Calu3 (cell line): ENCODE data around the gene ATP2B3. TPM values are rescaled to one million over a fixed set of nuclear protein-coding genes. Genes with fewer than 3 reads are reported as not detected.

ENCODE experiments used
- BruUV-seq: library from RNA; stranded (reverse); fragments of 400-500 nt; replicated peaks from 2 replicates; lab custom pipeline; 2021; lab: Mats Ljungman, UMichigan
- CTCF ChIA-PET: fragments of 300-600 bp; sonication (Branson Sonifier 250); formaldehyde crosslinking; loops from one replicate; lab custom pipeline; 2022; ENCODE audit warnings: antibody characterized with exemption; lab: Charles Lee
- DNase-seq: peaks from one replicate; pipeline ENCODE4 v3.0.0; 2022
- H3K27ac Mint-ChIP-seq: one replicate; pipeline ENCODE4 v1.8.0; 2022; ENCODE audit warnings: mixed read lengths; ENCODE audit not compliant: unreplicated experiment
- H3K27me3 Mint-ChIP-seq: one replicate; pipeline ENCODE4 v1.8.0; 2022; ENCODE audit warnings: mixed read lengths; ENCODE audit not compliant: unreplicated experiment
- H3K36me3 Mint-ChIP-seq: one replicate; pipeline ENCODE4 v1.8.0; 2022; ENCODE audit warnings: mild to moderate bottlenecking, moderate library complexity, mixed read lengths; ENCODE audit not compliant: insufficient read depth, unreplicated experiment
- H3K4me1 Mint-ChIP-seq: one replicate; pipeline ENCODE4 v1.8.0; 2022; ENCODE audit warnings: mild to moderate bottlenecking, low read depth, mixed read lengths; ENCODE audit not compliant: unreplicated experiment
- H3K4me3 Mint-ChIP-seq: one replicate; pipeline ENCODE4 v1.8.0; 2022; ENCODE audit warnings: mild to moderate bottlenecking, low read depth, moderate library complexity, mixed read lengths; ENCODE audit not compliant: unreplicated experiment
- H3K9me3 Mint-ChIP-seq: one replicate; pipeline ENCODE4 v1.8.0; 2022; ENCODE audit warnings: low read depth, mixed read lengths; ENCODE audit not compliant: unreplicated experiment
- intact Hi-C: fragments of 100-400 bp; cut with micrococcal nuclease; formaldehyde crosslinking; loops from one replicate; pipeline ENCODE4 v1.10.0; 2022; ENCODE audit not compliant: unreplicated experiment
- total RNA-seq: library from RNA; stranded (reverse); gene quantifications from 2 replicates; pipeline ENCODE4 v1.2.3, GENCODE V29; 2022
- TF ChIP-seq, protein P1 (sequence below): fragments of 200-600 bp; IDR thresholded peaks from one replicate; pipeline ENCODE4 v1.8.0; 2022; ENCODE audit warnings: antibody characterized with exemption; ENCODE audit not compliant: unreplicated experiment

The ATP2B3 gene
- total RNA-seq, 1 experiment from 2014 or later: not detected

DNA sequence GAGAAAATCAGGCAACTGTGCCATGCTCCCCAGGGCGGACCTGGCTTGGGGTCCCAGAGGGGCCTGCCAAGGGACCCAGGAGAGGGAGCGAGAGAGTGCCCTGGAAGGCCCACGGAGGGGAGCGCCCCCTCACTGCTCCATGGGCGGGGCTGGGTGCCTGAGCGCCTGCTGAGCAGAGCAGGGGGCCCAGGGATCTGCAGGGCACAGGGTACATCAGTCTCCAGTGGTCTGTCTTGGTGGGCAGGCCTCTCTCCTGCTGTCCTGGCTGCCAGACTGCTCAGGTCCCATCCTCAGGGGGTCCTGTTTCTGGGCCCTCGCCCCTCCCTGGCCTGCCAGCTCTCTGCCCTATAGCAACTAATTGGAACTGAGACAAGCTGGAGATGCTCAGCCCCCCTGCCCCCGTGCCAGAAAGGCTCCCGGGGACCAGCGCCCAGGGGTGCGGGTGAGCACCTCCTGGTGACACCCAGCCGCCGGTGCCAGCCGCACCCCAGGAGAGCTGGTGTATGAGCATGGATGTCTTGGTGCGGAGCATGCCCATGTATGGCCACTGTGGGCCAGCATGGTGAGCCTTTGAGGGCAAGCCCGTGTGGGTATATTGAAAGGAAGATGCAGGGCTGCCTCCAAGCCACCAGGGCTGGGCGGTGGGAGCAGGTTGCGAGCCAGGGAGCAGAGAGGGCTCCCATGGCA lies 21.4 kb upstream of the ATP2B3 start:
- H3K4me1 Mint-ChIP-seq: no peaks in the 10 kb centered on the region
- no peak for DNase-seq
- H3K36me3 Mint-ChIP-seq: no peaks in the 10 kb centered on the region
- CTCF ChIA-PET: no interaction called here
- H3K27ac Mint-ChIP-seq: no peak overlapping the region
- TF ChIP-seq, protein P1, sequence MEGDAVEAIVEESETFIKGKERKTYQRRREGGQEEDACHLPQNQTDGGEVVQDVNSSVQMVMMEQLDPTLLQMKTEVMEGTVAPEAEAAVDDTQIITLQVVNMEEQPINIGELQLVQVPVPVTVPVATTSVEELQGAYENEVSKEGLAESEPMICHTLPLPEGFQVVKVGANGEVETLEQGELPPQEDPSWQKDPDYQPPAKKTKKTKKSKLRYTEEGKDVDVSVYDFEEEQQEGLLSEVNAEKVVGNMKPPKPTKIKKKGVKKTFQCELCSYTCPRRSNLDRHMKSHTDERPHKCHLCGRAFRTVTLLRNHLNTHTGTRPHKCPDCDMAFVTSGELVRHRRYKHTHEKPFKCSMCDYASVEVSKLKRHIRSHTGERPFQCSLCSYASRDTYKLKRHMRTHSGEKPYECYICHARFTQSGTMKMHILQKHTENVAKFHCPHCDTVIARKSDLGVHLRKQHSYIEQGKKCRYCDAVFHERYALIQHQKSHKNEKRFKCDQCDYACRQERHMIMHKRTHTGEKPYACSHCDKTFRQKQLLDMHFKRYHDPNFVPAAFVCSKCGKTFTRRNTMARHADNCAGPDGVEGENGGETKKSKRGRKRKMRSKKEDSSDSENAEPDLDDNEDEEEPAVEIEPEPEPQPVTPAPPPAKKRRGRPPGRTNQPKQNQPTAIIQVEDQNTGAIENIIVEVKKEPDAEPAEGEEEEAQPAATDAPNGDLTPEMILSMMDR: no peak
- no peak overlapping the region for H3K4me3 Mint-ChIP-seq
- no peaks in the 10 kb centered on the region for H3K9me3 Mint-ChIP-seq
- intact Hi-C loops: no loop called here
- no TSS peak for BruUV-seq
- peaks cover 43% of the 10 kb centered on the region for H3K27me3 Mint-ChIP-seq

DNA sequence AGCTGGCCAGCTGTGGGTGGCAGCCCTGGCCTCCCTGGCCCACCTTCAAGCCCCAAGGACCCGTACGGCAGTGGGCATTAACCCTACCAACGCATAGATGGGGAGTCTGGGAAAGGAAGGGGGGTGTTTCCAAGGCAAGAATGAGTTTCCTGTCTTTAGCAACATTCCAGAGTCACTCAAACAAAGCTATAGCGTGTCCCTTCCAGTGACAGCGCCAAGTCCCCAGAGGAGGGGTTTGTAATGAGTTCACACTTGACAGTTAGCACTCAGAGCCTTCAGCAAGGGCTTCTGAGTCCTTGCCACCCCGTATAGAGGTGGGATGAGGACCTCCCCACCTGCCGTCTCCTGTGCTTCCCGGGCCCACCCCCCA lies 20.9 kb upstream of the ATP2B3 start:
- Mint-ChIP-seq H3K4me3 (no peak overlapping the region), H3K9me3 (no peaks in the 10 kb centered on the region), H3K27ac (no peak overlapping the region), H3K27me3 (peaks cover 47% of the 10 kb centered on the region), H3K4me1 (no peaks in the 10 kb centered on the region), H3K36me3 (no peaks in the 10 kb centered on the region)
- TF ChIP-seq, protein P1: no peak
- DNase-seq: no peak
- CTCF ChIA-PET: no interaction called here
- BruUV-seq: no TSS peak
- intact Hi-C loops: no loop called here

DNA sequence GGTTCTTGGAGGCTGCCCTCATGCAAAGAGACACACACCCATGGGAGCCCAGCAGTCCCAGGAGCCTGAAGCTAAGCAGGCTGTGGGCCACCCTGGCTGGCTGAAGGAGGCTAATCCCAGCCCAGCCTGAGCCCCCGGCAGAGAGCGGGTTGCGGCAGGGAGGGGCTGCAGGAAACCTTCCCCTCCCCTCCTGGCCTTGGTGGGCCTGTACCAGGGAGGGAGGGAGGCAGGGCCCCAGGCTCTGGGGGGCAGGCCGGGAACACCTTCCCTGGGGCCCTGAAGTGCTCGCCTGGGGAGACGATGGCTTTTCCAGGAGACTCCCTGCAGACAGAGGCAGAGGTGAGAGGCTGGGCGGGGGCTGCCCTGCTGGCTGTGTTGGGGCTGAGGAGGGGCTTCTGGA lies 19.0 kb upstream of the ATP2B3 start:
- no peak for DNase-seq
- intact Hi-C loops: no loop called here
- CTCF ChIA-PET: no interaction called here
- H3K9me3 Mint-ChIP-seq: no peaks in the 10 kb centered on the region
- no peak overlapping the region for H3K27ac Mint-ChIP-seq
- peaks cover 44% of the 10 kb centered on the region for H3K27me3 Mint-ChIP-seq
- TF ChIP-seq, protein P1: no peak
- BruUV-seq: no TSS peak
- no peaks in the 10 kb centered on the region for H3K36me3 Mint-ChIP-seq
- H3K4me1 Mint-ChIP-seq: no peaks in the 10 kb centered on the region
- no peak overlapping the region for H3K4me3 Mint-ChIP-seq

DNA sequence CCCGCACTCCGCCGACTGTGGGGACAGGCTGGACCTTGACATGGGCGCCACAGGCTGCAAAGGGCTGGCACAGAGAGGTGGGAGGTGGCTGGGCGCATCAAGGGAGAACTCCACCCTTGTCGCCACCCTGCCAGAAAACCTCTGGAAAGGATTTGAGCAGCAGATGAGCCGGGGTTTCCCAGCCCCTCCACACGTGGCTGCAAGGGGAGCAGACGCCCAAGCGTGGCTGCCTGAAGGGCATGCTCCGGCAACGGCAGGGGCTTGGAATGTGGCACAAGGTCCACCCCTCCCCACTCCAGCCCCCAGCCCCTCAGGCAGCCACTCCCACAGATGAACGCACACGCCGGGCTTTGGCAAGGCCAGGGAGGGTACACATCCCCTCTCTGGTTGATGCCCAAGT lies 18.1 kb upstream of the ATP2B3 start:
- no peak for DNase-seq
- Mint-ChIP-seq H3K27ac (no peak overlapping the region), H3K4me1 (no peaks in the 10 kb centered on the region), H3K9me3 (no peaks in the 10 kb centered on the region), H3K27me3 (peaks cover 39% of the 10 kb centered on the region), H3K4me3 (no peak overlapping the region), H3K36me3 (peaks cover 1% of the 10 kb centered on the region)
- TF ChIP-seq, protein P1: no peak
- CTCF ChIA-PET: no interaction called here
- intact Hi-C loops: no loop called here
- BruUV-seq: no TSS peak
